WTC11 (cell line): ENCODE measurements around the gene KCTD4. TPM values are rescaled to one million over a fixed set of nuclear protein-coding genes. Genes with fewer than 3 reads are reported as not detected.

Experiments used
- ATAC-seq: fragments of 200-7000 bp; cut with Tn5 transposase; 2 replicates; pipeline ENCODE4 v1.10.0; 2021; ENCODE audit warnings: mild to moderate bottlenecking, moderate library complexity
- CTCF ChIA-PET: fragments of 300-600 bp; sonication (Branson Sonifier 250); formaldehyde crosslinking; loops from one replicate; lab custom pipeline; 2021; ENCODE audit warnings: antibody characterized with exemption; lab: Charles Lee
- POLR2A ChIA-PET: fragments of 350-600 bp; sonication (Branson Sonifier 250); formaldehyde crosslinking; loops from one replicate; lab custom pipeline; 2021; ENCODE audit warnings: antibody characterized with exemption; lab: Charles Lee
- DNase-seq: peaks from one replicate; pipeline ENCODE4 v3.0.0; 2021; ENCODE audit warnings: low spot score
- H3K27ac Mint-ChIP-seq: 2 replicates; pipeline ENCODE4 v1.8.0; 2021; ENCODE audit warnings: mixed read lengths
- H3K27me3 Mint-ChIP-seq: 2 replicates; pipeline ENCODE4 v1.8.0; 2021; ENCODE audit warnings: low read depth, mild to moderate bottlenecking, moderate library complexity, mixed read lengths
- H3K36me3 Mint-ChIP-seq: 2 replicates; pipeline ENCODE4 v1.8.0; 2021; ENCODE audit warnings: mixed read lengths
- H3K4me1 Mint-ChIP-seq: 2 replicates; pipeline ENCODE4 v1.8.0; 2022; ENCODE audit warnings: mixed read lengths
- H3K4me3 Mint-ChIP-seq: 2 replicates; pipeline ENCODE4 v1.8.0; 2021; ENCODE audit warnings: mild to moderate bottlenecking, moderate library complexity, mixed read lengths
- H3K9me3 Mint-ChIP-seq: 2 replicates; pipeline ENCODE4 v1.8.0; 2021; ENCODE audit warnings: mixed read lengths
- ATF2 ChIP-seq: sonication (generic); formaldehyde crosslinking; IDR thresholded peaks from 2 replicates; pipeline ENCODE4 v1.8.1; 2022; ENCODE audit warnings: low read depth, missing genetic modification reagents, borderline replicate concordance
- CREB1 ChIP-seq: sonication (generic); formaldehyde crosslinking; IDR thresholded peaks from 2 replicates; pipeline ENCODE4 v1.8.0; 2023; ENCODE audit warnings: mild to moderate bottlenecking, missing genetic modification reagents
- HMGA2 ChIP-seq: fragments of 250-450 bp; sonication (Bioruptor Pico); IDR thresholded peaks from 2 replicates; pipeline ENCODE4 v1.4.0; 2021; ENCODE audit warnings: mild to moderate bottlenecking, moderate library complexity
- HMGXB4 ChIP-seq: sonication (generic); formaldehyde crosslinking; IDR thresholded peaks from 2 replicates; pipeline ENCODE4 v1.8.1; 2023; ENCODE audit warnings: mild to moderate bottlenecking, moderate library complexity, missing genetic modification reagents
- JUN ChIP-seq: sonication (generic); formaldehyde crosslinking; IDR thresholded peaks from 2 replicates; pipeline ENCODE4 v1.8.0; 2023; ENCODE audit warnings: mild to moderate bottlenecking, missing genetic modification reagents
- PREB ChIP-seq: sonication (generic); formaldehyde crosslinking; IDR thresholded peaks from 2 replicates; pipeline ENCODE4 v1.8.1; 2022; ENCODE audit warnings: mild to moderate bottlenecking, missing genetic modification reagents, moderate library complexity, borderline replicate concordance
- PRRX2 ChIP-seq: fragments of 250-450 bp; sonication (Bioruptor Pico); IDR thresholded peaks from 2 replicates; pipeline ENCODE4 v1.8.0; 2021; ENCODE audit warnings: mild to moderate bottlenecking
- RORB ChIP-seq: fragments of 250-450 bp; sonication (Bioruptor Pico); IDR thresholded peaks from 2 replicates; pipeline ENCODE4 v1.9.0; 2021; ENCODE audit warnings: mild to moderate bottlenecking
- SMAD4 ChIP-seq: sonication (generic); formaldehyde crosslinking; IDR thresholded peaks from 2 replicates; pipeline ENCODE4 v1.8.0; 2022; ENCODE audit warnings: mild to moderate bottlenecking, missing genetic modification reagents
- TP53 ChIP-seq: sonication (generic); formaldehyde crosslinking; IDR thresholded peaks from 2 replicates; pipeline ENCODE4 v1.8.1; 2023; ENCODE audit warnings: mild to moderate bottlenecking, missing genetic modification reagents
- ZBTB21 ChIP-seq: sonication (generic); formaldehyde crosslinking; IDR thresholded peaks from 2 replicates; pipeline ENCODE4 v1.8.1; 2023; ENCODE audit warnings: mild to moderate bottlenecking, missing genetic modification reagents, borderline replicate concordance
- ZNF121 ChIP-seq: sonication (generic); formaldehyde crosslinking; IDR thresholded peaks from 2 replicates; pipeline ENCODE4 v1.8.0; 2023; ENCODE audit warnings: missing genetic modification reagents
- ZNF219 ChIP-seq: sonication (generic); formaldehyde crosslinking; IDR thresholded peaks from 2 replicates; pipeline ENCODE4 v1.8.0; 2023; ENCODE audit warnings: missing genetic modification reagents, mild to moderate bottlenecking, borderline replicate concordance
- ZNF396 ChIP-seq: fragments of 250-450 bp; sonication (Bioruptor Pico); IDR thresholded peaks from 2 replicates; pipeline ENCODE4 v1.8.0; 2021; ENCODE audit warnings: mild to moderate bottlenecking, moderate library complexity, borderline replicate concordance
- ZNF416 ChIP-seq: fragments of 250-450 bp; sonication (Bioruptor Pico); IDR thresholded peaks from 2 replicates; pipeline ENCODE4 v1.9.0; 2021; ENCODE audit warnings: mild to moderate bottlenecking, inconsistent platforms
- ZNF512 ChIP-seq: sonication (generic); formaldehyde crosslinking; IDR thresholded peaks from 2 replicates; pipeline ENCODE4 v1.8.1; 2022; ENCODE audit warnings: missing genetic modification reagents, borderline replicate concordance
- ZSCAN18 ChIP-seq: fragments of 250-450 bp; sonication (Bioruptor Pico); IDR thresholded peaks from 2 replicates; pipeline ENCODE4 v2.1.2; 2022; ENCODE audit warnings: mild to moderate bottlenecking, moderate library complexity
- total RNA-seq: library from RNA; stranded (reverse); gene quantifications from 3 replicates; pipeline ENCODE4 v1.2.3, GENCODE V29; 2021
- TF ChIP-seq, protein P1 (sequence below): sonication (generic); formaldehyde crosslinking; IDR thresholded peaks from 2 replicates; pipeline ENCODE4 v1.8.0; 2023; ENCODE audit warnings: missing genetic modification reagents
- TF ChIP-seq, protein P2 (sequence below): sonication (generic); formaldehyde crosslinking; conservative IDR thresholded peaks from 2 replicates; pipeline ENCODE4 v1.8.1; 2023; ENCODE audit warnings: mild to moderate bottlenecking, low read depth, missing genetic modification reagents, moderate library complexity
- TF ChIP-seq, protein P3 (sequence below): sonication (generic); formaldehyde crosslinking; conservative IDR thresholded peaks from 2 replicates; pipeline ENCODE4 v1.8.1; 2022; ENCODE audit warnings: mild to moderate bottlenecking, missing genetic modification reagents
- TF ChIP-seq, protein P4 (sequence below): sonication (generic); formaldehyde crosslinking; IDR thresholded peaks from 2 replicates; pipeline ENCODE4 v1.8.0; 2022; ENCODE audit warnings: mild to moderate bottlenecking, missing genetic modification reagents

KCTD4 gene
- total RNA-seq, 1 experiment from 2014 or later, result not detected

DNA sequence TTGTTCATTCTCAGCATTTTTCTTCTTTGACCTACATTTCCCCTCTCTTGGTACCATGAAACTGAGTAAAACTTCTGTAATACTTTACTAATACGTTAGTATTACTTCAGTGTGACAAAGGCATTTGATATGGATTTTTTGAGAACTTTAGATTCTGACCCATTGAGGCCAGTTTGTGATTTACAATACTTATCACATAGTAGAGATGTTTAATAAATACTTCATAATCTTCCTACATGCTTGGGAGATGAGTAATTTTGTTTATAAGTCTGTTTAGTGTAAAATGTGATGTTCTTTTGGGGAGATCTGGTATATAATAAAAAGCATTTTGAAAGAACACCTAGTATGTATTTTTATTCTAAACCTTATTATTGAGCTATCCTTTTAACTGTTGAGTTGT lies 50.9 kb downstream of the KCTD4 start:
- ATAC-seq (no peak), DNase-seq (no peak)
- H3K27ac Mint-ChIP-seq, result no peak overlapping the region
- H3K4me1 Mint-ChIP-seq, result 0 out of 2 replicates have a peak, but pooled peaks cover 4% of the 10 kb centered on the region
- H3K9me3 Mint-ChIP-seq, result no peaks in the 10 kb centered on the region
- ChIA-PET POLR2A (no interaction called here), CTCF (no interaction called here)
- H3K27me3 Mint-ChIP-seq, result no peaks in the 10 kb centered on the region
- peaks cover 11% of the 10 kb centered on the region for H3K36me3 Mint-ChIP-seq
- TF ChIP-seq HMGXB4 (CRISPR knock-in tag) (no peak), ZNF219 (CRISPR knock-in tag) (no peak), RORB (no peak), ZBTB21 (CRISPR knock-in tag) (no peak), CREB1 (CRISPR knock-in tag) (no peak), ZNF396 (CRISPR knock-in tag) (no peak), SMAD4 (CRISPR knock-in tag) (no peak), TP53 (CRISPR knock-in tag) (no peak), HMGA2 (CRISPR knock-in tag) (no peak), ZNF121 (CRISPR knock-in tag) (no peak), ZNF416 (CRISPR knock-in tag) (no peak), JUN (no peak), PREB (CRISPR knock-in tag) (no peak), ATF2 (CRISPR knock-in tag) (no peak)
- TF ChIP-seq, protein P1, sequence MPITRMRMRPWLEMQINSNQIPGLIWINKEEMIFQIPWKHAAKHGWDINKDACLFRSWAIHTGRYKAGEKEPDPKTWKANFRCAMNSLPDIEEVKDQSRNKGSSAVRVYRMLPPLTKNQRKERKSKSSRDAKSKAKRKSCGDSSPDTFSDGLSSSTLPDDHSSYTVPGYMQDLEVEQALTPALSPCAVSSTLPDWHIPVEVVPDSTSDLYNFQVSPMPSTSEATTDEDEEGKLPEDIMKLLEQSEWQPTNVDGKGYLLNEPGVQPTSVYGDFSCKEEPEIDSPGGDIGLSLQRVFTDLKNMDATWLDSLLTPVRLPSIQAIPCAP (CRISPR knock-in tag), result no peak
- TF ChIP-seq, protein P2, sequence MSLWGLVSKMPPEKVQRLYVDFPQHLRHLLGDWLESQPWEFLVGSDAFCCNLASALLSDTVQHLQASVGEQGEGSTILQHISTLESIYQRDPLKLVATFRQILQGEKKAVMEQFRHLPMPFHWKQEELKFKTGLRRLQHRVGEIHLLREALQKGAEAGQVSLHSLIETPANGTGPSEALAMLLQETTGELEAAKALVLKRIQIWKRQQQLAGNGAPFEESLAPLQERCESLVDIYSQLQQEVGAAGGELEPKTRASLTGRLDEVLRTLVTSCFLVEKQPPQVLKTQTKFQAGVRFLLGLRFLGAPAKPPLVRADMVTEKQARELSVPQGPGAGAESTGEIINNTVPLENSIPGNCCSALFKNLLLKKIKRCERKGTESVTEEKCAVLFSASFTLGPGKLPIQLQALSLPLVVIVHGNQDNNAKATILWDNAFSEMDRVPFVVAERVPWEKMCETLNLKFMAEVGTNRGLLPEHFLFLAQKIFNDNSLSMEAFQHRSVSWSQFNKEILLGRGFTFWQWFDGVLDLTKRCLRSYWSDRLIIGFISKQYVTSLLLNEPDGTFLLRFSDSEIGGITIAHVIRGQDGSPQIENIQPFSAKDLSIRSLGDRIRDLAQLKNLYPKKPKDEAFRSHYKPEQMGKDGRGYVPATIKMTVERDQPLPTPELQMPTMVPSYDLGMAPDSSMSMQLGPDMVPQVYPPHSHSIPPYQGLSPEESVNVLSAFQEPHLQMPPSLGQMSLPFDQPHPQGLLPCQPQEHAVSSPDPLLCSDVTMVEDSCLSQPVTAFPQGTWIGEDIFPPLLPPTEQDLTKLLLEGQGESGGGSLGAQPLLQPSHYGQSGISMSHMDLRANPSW (CRISPR knock-in tag), result no peak
- no peak overlapping the region for H3K4me3 Mint-ChIP-seq

GRCh38 chr13:45143346-45143751 lies 57.5 kb downstream of the KCTD4 start:
- DNase-seq (no peak), ATAC-seq (no peak)
- TF ChIP-seq ATF2 (CRISPR knock-in tag), result no peak
- TF ChIP-seq ZNF219 (CRISPR knock-in tag), result no peak
- TF ChIP-seq PRRX2 (CRISPR knock-in tag), result no peak
- no peak for TF ChIP-seq ZBTB21 (CRISPR knock-in tag)
- TF ChIP-seq, protein P3, sequence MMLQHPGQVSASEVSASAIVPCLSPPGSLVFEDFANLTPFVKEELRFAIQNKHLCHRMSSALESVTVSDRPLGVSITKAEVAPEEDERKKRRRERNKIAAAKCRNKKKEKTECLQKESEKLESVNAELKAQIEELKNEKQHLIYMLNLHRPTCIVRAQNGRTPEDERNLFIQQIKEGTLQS (CRISPR knock-in tag), result no peak
- TF ChIP-seq, protein P4, sequence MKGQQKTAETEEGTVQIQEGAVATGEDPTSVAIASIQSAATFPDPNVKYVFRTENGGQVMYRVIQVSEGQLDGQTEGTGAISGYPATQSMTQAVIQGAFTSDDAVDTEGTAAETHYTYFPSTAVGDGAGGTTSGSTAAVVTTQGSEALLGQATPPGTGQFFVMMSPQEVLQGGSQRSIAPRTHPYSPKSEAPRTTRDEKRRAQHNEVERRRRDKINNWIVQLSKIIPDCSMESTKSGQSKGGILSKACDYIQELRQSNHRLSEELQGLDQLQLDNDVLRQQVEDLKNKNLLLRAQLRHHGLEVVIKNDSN (CRISPR knock-in tag), result no peak
- TF ChIP-seq ZSCAN18 (CRISPR knock-in tag), result no peak
- TF ChIP-seq CREB1 (CRISPR knock-in tag), result no peak
- no peak for TF ChIP-seq ZNF512 (CRISPR knock-in tag)
- POLR2A ChIA-PET, result no interaction called here
- CTCF ChIA-PET, result interaction anchor here (1.4 kb wide), 1 partner anchor 96 kb away, joined by 3 read pairs; no protein-coding TSS in a partner anchor
- Mint-ChIP-seq H3K27me3 (no peaks in the 10 kb centered on the region), H3K4me1 (0 out of 2 replicates have a peak, but pooled peaks cover 4% of the 10 kb centered on the region), H3K4me3 (no peak overlapping the region), H3K9me3 (no peaks in the 10 kb centered on the region), H3K27ac (peak overlapping the region; percentile 47), H3K36me3 (peaks cover 6% of the 10 kb centered on the region)
